HG03442 (cell line): ENCODE results near the gene FOXA2.

ENCODE experiments used
- ATAC-seq: cut with Tn5 transposase; IDR thresholded peaks from one replicate; pipeline ENCODE4 v1.9.1; 2021; ENCODE audit warnings: mild to moderate bottlenecking, moderate library complexity; ENCODE audit not compliant: unreplicated experiment

FOXA2 gene

GRCh38 chr20:22542427-22542826, 41.9 kb downstream of the FOXA2 start:
- ATAC-seq, result no peak

- ATAC-seq, result no peak
Observed at GRCh38 chr20:22540832-22541231, 43.5 kb downstream of the FOXA2 start.

- ATAC-seq, result no peak
Observed at GRCh38 chr20:22536956-22537756, 47.2 kb downstream of the FOXA2 start.

GRCh38 chr20:22536141-22536828, 48.1 kb downstream of the FOXA2 start:
- ATAC-seq, result no peak

- ATAC-seq, result no peak
Observed at GRCh38 chr20:22535483-22535882, 48.9 kb downstream of the FOXA2 start.

GRCh38 chr20:22533823-22534751, 50.3 kb downstream of the FOXA2 start:
- no peak for ATAC-seq

GRCh38 chr20:22532598-22532997, 51.8 kb downstream of the FOXA2 start:
- no peak for ATAC-seq

GRCh38 chr20:22531756-22532155, 52.6 kb downstream of the FOXA2 start:
- ATAC-seq, result no peak

- no peak for ATAC-seq
Observed at GRCh38 chr20:22531056-22531615, 53.2 kb downstream of the FOXA2 start.
